Activated CD4-positive, alpha-beta T cell treated with anti-CD3 and anti-CD28 coated beads, Interleukin-2, amount 10 ng/mL, durations not matched to agents 7 days and 5 days (primary cell): Measurements from ENCODE around the gene SLFN12. TPM values are rescaled to one million over a fixed set of nuclear protein-coding genes. Genes with fewer than 3 reads are reported as not detected.

Source experiments
- CTCF ChIA-PET: fragments of 350-600 bp; sonication (Branson Sonifier 250); formaldehyde crosslinking; loops from one replicate; lab custom pipeline; 2021; ENCODE audit warnings: antibody characterized with exemption; lab: Charles Lee
- POLR2A ChIA-PET: fragments of 350-600 bp; sonication (Branson Sonifier 250); formaldehyde crosslinking; loops from one replicate; lab custom pipeline; 2021; ENCODE audit warnings: antibody characterized with exemption; lab: Charles Lee
- DNase-seq: peaks from one replicate; pipeline ENCODE4 v3.0.0-alpha.2; 2020
- H3K27ac Mint-ChIP-seq: one replicate; pipeline ENCODE4 v1.8.0; 2021; ENCODE audit warnings: mild to moderate bottlenecking, moderate library complexity, mixed read lengths
- H3K27me3 Mint-ChIP-seq: one replicate; pipeline ENCODE4 v1.8.0; 2021; ENCODE audit warnings: mixed read lengths
- H3K36me3 Mint-ChIP-seq: one replicate; pipeline ENCODE4 v1.8.0; 2021; ENCODE audit warnings: low read depth, mixed read lengths
- H3K4me1 Mint-ChIP-seq: one replicate; pipeline ENCODE4 v1.8.0; 2021; ENCODE audit warnings: mixed read lengths
- H3K4me3 Mint-ChIP-seq: one replicate; pipeline ENCODE4 v1.8.0; 2021; ENCODE audit warnings: mild to moderate bottlenecking, moderate library complexity, mixed read lengths
- H3K9me3 Mint-ChIP-seq: one replicate; pipeline ENCODE4 v1.8.0; 2021; ENCODE audit warnings: mixed read lengths
- total RNA-seq, 2 experiments: library from RNA; stranded (reverse); gene quantifications; one replicate each; pipeline ENCODE4 v1.2.3, GENCODE V29; 2021

SLFN12 gene
- total RNA-seq, 2 experiments from 2014 or later = 9.6 to 11.7 TPM

DNA sequence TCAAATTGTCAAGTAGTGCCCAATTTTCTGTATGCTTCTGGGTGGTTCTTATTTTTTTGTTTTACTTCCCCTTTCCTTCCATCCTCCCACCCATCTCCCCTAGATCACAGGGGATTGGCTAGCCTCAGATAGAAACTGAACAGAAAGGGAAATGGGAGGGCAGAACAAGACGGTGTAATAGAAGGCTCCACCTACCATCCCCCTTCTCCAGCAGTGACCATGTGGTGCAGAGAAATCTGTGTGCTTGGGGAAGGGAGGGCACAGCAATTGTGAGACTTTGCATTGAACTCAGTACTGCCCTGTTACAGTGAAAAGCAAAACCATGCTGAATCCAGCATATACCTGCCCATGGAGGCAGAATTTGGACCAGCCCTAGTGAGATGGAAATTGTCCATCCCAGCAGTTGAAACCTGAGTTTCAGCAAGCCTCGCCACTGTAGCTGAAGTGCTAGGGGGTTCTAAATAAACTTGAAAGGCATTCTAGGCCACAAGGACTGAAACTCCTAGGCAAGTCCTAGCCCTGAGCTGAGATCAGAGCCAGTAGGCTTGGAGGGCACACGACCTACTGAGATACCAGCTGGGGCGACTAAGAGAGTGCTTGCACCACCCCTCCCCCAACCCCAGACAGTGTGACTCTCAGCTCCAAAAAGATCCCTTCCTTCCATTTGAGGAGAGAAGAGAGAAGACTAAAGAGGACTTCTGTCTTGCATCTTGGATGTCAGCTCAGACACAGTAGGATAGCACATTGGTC lies 64.0 kb downstream of the SLFN12 start:
- Mint-ChIP-seq H3K36me3 (peaks cover 63% of the 10 kb centered on the region), H3K27me3 (no peaks in the 10 kb centered on the region), H3K4me1 (peaks cover 58% of the 10 kb centered on the region), H3K9me3 (peaks cover 23% of the 10 kb centered on the region), H3K4me3 (peak overlapping the region; percentile 26), H3K27ac (peak overlapping the region; percentile 47)
- peak; percentile 48 for DNase-seq
- ChIA-PET POLR2A (no interaction called here), CTCF (interaction anchor here (1.4 kb wide), 1 partner anchor 22 kb away, joined by 3 read pairs; no protein-coding TSS in a partner anchor)

GRCh38 chr17:35361027-35361426 lies 71.3 kb downstream of the SLFN12 start:
- no peak overlapping the region for H3K4me3 Mint-ChIP-seq
- H3K36me3 Mint-ChIP-seq = peaks cover 66% of the 10 kb centered on the region
- no peaks in the 10 kb centered on the region for H3K27me3 Mint-ChIP-seq
- no peak for DNase-seq
- no peak overlapping the region for H3K27ac Mint-ChIP-seq
- POLR2A ChIA-PET = no interaction called here
- no peaks in the 10 kb centered on the region for H3K9me3 Mint-ChIP-seq
- CTCF ChIA-PET = interaction anchor here (0.5 to 1.5 kb wide), 2 partner anchors 10 to 174 kb away, joined by 3 to 4 read pairs; no protein-coding TSS in a partner anchor
- H3K4me1 Mint-ChIP-seq = peaks cover 23% of the 10 kb centered on the region

Other genes with a start within 250 kb of the SLFN12 start
- gene SLC35G3, start 238.1 kb downstream of the SLFN12 start, total RNA-seq = not detected
- gene SLFN5, start 189.4 kb downstream of the SLFN12 start, total RNA-seq = 100 to 1,000 TPM; 199 to 212 TPM
- 10 to 100 TPM; 32.1 to 32.9 TPM for gene SLFN11, start 58.9 kb downstream of the SLFN12 start, total RNA-seq
- gene SLFN13, start 16.3 kb upstream of the SLFN12 start, total RNA-seq = 10 to 100 TPM; 50.4 to 53.6 TPM
- 100 to 1,000 TPM in 1 of 2 experiments, 10 to 100 TPM in 1; 97.9 to 102 TPM for gene SLFN12L, start 105.2 kb upstream of the SLFN12 start, total RNA-seq
- not detected for gene SLFN14, start 128.3 kb upstream of the SLFN12 start, total RNA-seq
- gene PEX12, start 146.1 kb upstream of the SLFN12 start, total RNA-seq = 1 to 10 TPM; 4.0 to 5.5 TPM
- gene AP2B1, start 154.8 kb upstream of the SLFN12 start, total RNA-seq = 100 to 1,000 TPM; 180 to 185 TPM